Renal cortical epithelial cell (primary cell): ENCODE results near the gene CD86. TPM values are rescaled to one million over a fixed set of nuclear protein-coding genes. Genes with fewer than 3 reads are reported as not detected.

Source experiments
- DNase-seq: peaks from one replicate; pipeline ENCODE4 v3.0.0-alpha.2; 2011; ENCODE audit warnings: low read depth
- total RNA-seq: library from RNA; depleted of rRNA; stranded (reverse); fragments of >200 nt; gene quantifications from 2 replicates; pipeline ENCODE4 v1.2.3, GENCODE V29; 2014

CD86 gene
- total RNA-seq, 1 donor from 2014 or later: not detected

- no peak for DNase-seq
These were observed 37.5 kb downstream of the CD86 start for GRCh38 chr3:122092460-122093165.

- no peak for DNase-seq
These were observed 39.0 kb downstream of the CD86 start for GRCh38 chr3:122094125-122094524.

GRCh38 chr3:122094693-122095092 lies 39.5 kb downstream of the CD86 start:
- no peak for DNase-seq

- DNase-seq: no peak
These were observed 42.0 kb downstream of the CD86 start for GRCh38 chr3:122097141-122097540.

DNA sequence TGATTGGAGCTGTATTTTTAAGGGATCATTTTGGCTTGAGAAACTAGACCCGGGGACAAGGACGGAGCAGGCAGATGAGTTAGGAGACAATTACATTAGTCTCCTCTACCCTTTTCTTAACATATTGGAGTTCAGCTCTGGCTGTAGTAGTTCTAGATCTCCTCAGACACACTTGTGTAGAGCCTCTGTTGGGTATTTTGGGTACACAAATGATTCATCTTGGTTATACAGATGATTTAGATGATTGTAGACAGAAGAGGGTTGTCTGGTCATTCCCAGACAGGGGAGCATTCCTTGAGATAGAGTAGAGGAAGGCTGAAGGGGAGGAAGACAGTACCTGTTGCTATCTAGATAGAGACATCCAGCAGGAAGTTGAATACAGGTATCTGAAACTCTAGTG lies 43.4 kb downstream of the CD86 start:
- no peak for DNase-seq

DNA sequence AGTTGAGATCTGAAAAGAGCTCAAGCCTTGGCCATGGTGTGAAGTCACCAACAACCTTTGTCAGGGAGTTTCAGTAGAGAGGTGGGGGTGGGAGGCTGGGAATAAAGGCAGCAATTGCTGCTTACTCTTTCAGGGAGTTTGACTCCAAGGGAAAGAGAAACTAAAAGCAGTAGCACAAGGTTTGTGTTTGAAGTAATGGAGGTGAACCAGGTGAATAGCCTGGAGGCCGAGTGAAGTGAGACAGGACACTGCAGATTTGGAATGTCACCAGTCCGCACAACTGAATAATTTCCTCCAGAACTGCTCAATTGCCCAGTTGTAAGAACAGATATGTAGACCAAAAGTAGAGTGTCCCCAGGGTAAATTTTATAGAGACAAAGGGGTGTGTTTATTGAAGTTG lies 44.1 kb downstream of the CD86 start:
- peak; percentile 29 for DNase-seq

DNA sequence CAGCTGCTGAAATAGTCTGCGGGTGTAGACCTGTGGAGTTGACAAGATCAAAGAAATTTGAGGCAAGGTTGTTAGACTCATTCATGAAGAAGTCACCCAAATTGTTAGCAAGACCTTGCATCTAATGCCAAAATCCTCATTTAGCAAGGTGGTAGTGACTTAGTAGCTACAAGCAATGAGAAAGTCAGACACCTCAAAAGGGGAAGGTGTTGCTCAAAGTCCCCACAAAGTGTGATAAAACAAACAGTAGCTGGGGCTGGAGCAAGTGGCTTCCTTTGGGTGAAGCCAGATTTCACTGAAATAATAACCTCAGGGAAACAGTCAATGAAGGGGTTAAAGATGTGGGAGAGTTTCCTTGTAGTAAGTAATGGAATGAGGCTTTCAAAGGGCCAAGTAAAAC lies 44.9 kb downstream of the CD86 start:
- DNase-seq: no peak

- no peak for DNase-seq
These were observed 45.7 kb downstream of the CD86 start for GRCh38 chr3:122100591-122101463.

- DNase-seq: peak; percentile 84
These were observed 46.5 kb downstream of the CD86 start for GRCh38 chr3:122101646-122102045.

- DNase-seq: no peak
These were observed 47.2 kb downstream of the CD86 start for GRCh38 chr3:122102191-122102935.

DNA sequence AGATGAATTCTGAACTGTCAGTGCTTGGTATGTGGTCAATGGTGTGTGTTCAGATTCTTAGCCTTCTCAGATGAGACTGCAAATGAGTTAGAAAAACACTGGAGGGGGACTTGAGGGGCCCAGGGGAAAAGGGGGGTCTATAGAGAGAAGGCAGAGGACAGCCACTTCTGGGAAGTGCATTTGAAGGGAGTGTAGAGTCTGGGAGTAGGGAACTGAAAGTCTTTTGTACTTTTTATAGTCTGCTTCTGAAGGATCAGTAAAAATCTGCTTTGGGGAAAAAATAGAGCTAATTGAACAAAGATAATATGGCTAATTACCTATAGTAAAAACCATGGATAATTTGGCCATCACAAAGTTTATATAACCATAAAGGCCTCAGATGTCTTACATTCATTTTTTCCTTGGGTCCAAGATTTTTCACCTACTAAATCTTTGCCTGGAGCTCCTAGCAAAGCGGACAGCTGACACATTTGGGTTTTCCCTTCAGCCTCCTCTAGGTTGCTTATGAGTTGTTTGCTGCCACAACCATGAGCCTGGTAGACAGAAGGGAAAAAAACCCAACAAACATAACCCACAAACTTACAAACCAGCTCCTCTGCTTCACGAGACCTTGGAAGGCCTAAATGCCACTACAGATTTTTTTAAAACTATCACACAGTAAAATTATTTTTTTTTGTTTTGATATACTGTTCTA lies 48.8 kb downstream of the CD86 start:
- DNase-seq: no peak

DNA sequence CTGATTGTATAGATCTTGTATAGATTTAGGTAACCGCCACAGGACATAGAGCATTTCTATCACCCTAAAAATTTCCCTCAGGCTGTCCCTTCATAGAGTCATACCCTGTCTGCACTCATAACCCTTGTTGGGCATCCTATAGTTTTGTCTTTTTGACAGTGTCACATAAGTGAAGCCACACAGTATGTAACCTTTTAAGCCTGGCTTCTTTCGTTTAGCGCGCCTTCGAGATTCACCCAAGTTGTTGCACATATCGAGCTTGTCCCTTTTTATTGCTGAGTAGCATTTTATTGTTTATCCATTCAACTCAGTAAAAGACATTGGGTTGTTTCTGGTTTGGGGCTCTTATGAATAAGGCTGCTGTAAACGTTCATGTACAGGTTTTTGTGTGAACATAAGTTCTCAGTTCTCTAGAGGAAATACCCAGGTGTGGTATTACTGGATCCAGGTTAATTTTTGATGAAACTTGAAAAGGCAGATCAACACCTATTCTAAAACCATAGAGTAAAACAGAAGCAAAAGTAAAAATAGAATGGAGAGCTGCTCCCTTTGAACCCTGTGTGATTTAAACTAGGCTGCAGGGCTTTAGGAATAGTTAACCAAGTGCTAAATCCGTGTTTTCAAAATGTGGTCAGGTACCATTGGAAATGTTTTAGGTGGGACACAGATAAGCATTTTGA lies 49.5 kb downstream of the CD86 start:
- DNase-seq: peak; percentile 32

DNA sequence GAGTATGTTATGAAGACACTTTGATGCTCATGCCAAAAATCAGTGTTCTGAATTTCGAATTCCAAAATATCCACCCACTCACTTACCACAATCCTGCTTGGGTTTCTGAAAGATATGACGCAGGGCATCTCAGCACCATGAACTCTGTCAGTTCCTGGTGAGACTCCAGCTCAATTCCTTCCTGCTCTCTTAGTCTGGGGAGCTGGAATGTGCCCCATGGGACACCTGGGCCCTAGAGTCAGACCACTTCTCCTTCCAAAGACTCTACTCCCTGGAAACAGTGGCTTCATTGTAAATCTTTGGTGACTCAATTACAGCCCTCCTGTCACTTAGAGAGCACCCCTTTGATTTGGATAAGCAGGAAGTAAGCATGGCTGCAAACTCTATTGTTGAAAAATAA lies 50.5 kb downstream of the CD86 start:
- DNase-seq: no peak

GRCh38 chr3:122107171-122107570 lies 52.0 kb downstream of the CD86 start:
- no peak for DNase-seq

DNA sequence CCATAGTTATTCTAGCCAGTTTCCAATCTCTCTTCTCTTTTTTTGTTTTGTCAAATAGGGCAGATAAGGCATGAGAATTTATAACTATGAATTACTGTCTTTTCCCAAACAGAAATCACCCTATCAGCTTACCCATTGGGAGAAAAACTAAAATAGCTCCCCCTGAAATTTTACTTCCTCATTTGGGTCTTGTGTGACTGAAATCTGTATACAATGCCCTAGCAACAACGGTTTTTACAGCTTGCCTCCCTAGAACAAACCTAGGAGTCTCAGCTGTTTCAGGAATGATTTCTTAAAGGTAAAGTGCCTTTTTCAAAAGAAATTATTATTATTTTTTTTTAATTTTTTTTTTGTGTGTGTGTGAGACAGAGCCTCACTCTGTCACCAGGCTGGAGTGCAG lies 56.8 kb downstream of the CD86 start:
- no peak for DNase-seq

GRCh38 chr3:122112754-122113153 lies 57.6 kb downstream of the CD86 start:
- no peak for DNase-seq

GRCh38 chr3:122123850-122124249 lies 68.7 kb downstream of the CD86 start:
- peak; percentile 90 for DNase-seq

- DNase-seq: peak; percentile 98
These were observed 77.9 kb downstream of the CD86 start for GRCh38 chr3:122132949-122133540.

- DNase-seq: peak; percentile 87
These were observed 91.3 kb downstream of the CD86 start for GRCh38 chr3:122146466-122146865.

- DNase-seq: no peak
These were observed 93.9 kb downstream of the CD86 start for GRCh38 chr3:122148941-122149627.
